ENCODE measurements around the gene SND1. TPM values are rescaled to one million over a fixed set of nuclear protein-coding genes. Genes with fewer than 3 reads are reported as not detected.

SND1 gene
- total and polyA plus RNA-seq, 4 donors = 59.4 to 214 (median 84.1) TPM

DNA sequence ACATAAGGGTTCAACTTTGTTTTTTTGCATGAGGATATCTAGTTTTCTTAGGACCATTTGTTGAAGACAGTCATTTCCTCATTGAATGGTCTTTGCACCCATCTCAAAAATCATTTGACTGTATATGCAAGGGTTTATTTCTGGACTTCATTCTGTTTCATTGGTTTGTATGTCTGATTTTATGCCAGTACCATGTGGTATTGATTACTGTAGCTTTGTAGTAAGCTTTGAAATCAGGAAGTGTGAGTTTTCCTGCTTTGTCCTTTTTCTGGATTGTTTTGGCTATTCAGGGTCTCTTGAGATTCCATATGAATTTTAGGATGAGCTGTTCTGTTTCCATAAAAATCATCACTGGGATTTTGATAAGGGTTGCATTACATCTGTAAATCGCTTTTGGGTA is 63.9 kb downstream of the SND1 start:
- peaks cover 4 to 35% (median 23%) of the 10 kb centered on the region in 4 donors for H3K36me3 ChIP-seq (ENCODE audit: control insufficient read depth in 4 of 4, insufficient read depth in 3 of 4, low read depth in 1 of 4, low read length in 3 of 4)
- WGBS = 100% methylated on average over 1 of the region's 1 CpG
- no peaks in the 10 kb centered on the region for H3K4me1 ChIP-seq (ENCODE audit: control insufficient read depth in 4 of 4, insufficient read depth in 4 of 4, low read length in 3 of 4)
- no peak overlapping the region for H3K9ac ChIP-seq (ENCODE audit: low read depth in 1 of 2, low read length in 2 of 2)
- H3K9me3 ChIP-seq (ENCODE audit: control insufficient read depth in 4 of 4, low read length in 3 of 4) = peaks cover 0 to 4% (median 2%) of the 10 kb centered on the region in 4 donors
- no peak for DNase-seq (ENCODE audit: low spot score)
- H3K27ac ChIP-seq (ENCODE audit: low read depth in 1 of 2, low read length in 2 of 2) = no peak overlapping the region
- H3K27me3 ChIP-seq (ENCODE audit: control insufficient read depth in 4 of 4, insufficient read depth in 4 of 4, low read length in 3 of 4) = no peaks in the 10 kb centered on the region
- TF ChIP-seq, protein P1, sequence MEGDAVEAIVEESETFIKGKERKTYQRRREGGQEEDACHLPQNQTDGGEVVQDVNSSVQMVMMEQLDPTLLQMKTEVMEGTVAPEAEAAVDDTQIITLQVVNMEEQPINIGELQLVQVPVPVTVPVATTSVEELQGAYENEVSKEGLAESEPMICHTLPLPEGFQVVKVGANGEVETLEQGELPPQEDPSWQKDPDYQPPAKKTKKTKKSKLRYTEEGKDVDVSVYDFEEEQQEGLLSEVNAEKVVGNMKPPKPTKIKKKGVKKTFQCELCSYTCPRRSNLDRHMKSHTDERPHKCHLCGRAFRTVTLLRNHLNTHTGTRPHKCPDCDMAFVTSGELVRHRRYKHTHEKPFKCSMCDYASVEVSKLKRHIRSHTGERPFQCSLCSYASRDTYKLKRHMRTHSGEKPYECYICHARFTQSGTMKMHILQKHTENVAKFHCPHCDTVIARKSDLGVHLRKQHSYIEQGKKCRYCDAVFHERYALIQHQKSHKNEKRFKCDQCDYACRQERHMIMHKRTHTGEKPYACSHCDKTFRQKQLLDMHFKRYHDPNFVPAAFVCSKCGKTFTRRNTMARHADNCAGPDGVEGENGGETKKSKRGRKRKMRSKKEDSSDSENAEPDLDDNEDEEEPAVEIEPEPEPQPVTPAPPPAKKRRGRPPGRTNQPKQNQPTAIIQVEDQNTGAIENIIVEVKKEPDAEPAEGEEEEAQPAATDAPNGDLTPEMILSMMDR (IDR thresholded peaks at IDR 0.05; ENCODE audit: low read depth, low read length, missing input control) = no peak
- TF ChIP-seq TAF1 (conservative IDR thresholded peaks at IDR 0.05) = no peak
- H3K4me3 ChIP-seq (ENCODE audit: low read depth in 1 of 3, low read length in 3 of 3) = no peak overlapping the region

DNA sequence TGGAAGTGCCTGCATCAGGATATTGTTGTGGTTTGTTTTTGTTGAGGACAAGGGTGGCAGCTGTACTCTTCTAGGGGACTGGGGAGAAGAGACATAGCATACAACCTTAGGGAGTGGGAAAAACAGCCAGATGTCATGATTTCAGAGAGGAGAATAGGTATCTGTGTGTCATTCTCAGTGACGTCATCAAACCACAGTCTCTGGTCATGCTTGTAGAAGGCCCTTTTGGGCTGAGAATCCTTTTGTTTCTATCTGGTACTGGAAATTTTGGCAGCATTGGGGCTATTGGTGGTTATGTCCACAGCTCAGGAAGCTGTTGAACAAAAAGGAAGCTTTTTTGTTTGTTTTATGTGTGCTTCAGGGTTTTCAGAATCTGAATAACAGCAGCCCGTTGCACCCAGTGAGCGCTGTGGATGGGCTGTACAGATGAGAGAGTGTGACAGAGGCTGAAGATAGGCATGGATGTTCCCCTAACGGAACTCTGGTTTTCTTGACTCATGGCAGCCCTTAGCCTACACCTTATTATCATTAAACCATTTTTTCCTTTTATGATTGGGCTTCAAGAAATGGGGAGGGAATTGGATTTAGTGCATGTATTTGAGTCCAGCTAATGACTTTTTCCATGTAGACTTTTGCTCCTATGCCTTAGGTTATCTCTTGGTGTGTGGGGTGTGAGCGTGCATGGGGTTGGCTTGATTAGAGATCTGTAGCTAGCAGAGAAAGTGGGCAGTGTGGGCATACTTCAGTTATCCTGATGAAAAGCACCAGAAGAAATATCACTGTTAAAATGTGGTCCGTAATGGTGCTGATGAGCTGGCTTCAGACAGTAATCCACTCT is 65.7 kb downstream of the SND1 start:
- no peak for DNase-seq (ENCODE audit: low spot score)
- H3K27ac ChIP-seq (ENCODE audit: low read depth in 1 of 2, low read length in 2 of 2) = no peak overlapping the region
- H3K36me3 ChIP-seq (ENCODE audit: control insufficient read depth in 4 of 4, insufficient read depth in 3 of 4, low read depth in 1 of 4, low read length in 3 of 4) = peaks cover 7 to 47% (median 33%) of the 10 kb centered on the region in 4 donors
- H3K9ac ChIP-seq (ENCODE audit: low read depth in 1 of 2, low read length in 2 of 2) = no peak overlapping the region
- no peak overlapping the region for H3K4me3 ChIP-seq (ENCODE audit: low read depth in 1 of 3, low read length in 3 of 3)
- H3K27me3 ChIP-seq (ENCODE audit: control insufficient read depth in 4 of 4, insufficient read depth in 4 of 4, low read length in 3 of 4) = no peaks in the 10 kb centered on the region
- no peaks in the 10 kb centered on the region for H3K4me1 ChIP-seq (ENCODE audit: control insufficient read depth in 4 of 4, insufficient read depth in 4 of 4, low read length in 3 of 4)
- WGBS = 97% methylated on average over 6 of the region's 6 CpGs
- no peaks in the 10 kb centered on the region for H3K9me3 ChIP-seq (ENCODE audit: control insufficient read depth in 4 of 4, low read length in 3 of 4)
- TF ChIP-seq TAF1 (conservative IDR thresholded peaks at IDR 0.05) = no peak
- no peak for TF ChIP-seq JUND (IDR thresholded peaks at IDR 0.05)

DNA sequence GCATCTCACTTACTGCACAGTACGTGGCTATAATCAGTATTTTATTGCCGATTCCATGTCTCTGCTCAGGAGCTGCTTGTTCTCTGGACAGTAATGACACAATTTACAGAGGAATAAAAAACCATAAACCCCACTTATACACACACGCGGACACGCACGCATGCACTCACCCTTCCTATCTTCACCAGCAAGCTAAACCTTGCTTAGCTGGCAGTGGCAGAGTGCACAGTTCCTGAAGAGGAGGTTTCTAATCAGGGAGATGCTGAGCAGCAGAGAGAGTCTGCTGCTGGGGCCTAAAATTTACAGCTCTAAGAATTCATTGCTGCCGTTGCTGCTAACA is 66.3 kb downstream of the SND1 start:
- Histone ChIP-seq H3K4me1 (ENCODE audit: control insufficient read depth in 4 of 4, insufficient read depth in 4 of 4, low read length in 3 of 4) (no peaks in the 10 kb centered on the region), H3K4me3 (ENCODE audit: low read depth in 1 of 3, low read length in 3 of 3) (no peak overlapping the region), H3K27me3 (ENCODE audit: control insufficient read depth in 4 of 4, insufficient read depth in 4 of 4, low read length in 3 of 4) (no peaks in the 10 kb centered on the region), H3K36me3 (ENCODE audit: control insufficient read depth in 4 of 4, insufficient read depth in 3 of 4, low read depth in 1 of 4, low read length in 3 of 4) (peaks cover 7 to 48% (median 34%) of the 10 kb centered on the region in 4 donors), H3K9ac (ENCODE audit: low read depth in 1 of 2, low read length in 2 of 2) (no peak overlapping the region), H3K9me3 (ENCODE audit: control insufficient read depth in 4 of 4, low read length in 3 of 4) (no peaks in the 10 kb centered on the region), H3K27ac (ENCODE audit: low read depth in 1 of 2, low read length in 2 of 2) (no peak overlapping the region)
- 97% methylated on average over 7 of the region's 7 CpGs for WGBS
- DNase-seq (ENCODE audit: low spot score) = no peak
- no peak for TF ChIP-seq JUND (IDR thresholded peaks at IDR 0.05)
- no peak for TF ChIP-seq YY1 (IDR thresholded peaks at IDR 0.05)
- TF ChIP-seq SP1 (IDR thresholded peaks at IDR 0.05) = no peak
- TF ChIP-seq HNF4A (conservative IDR thresholded peaks at IDR 0.05) = no peak
- TF ChIP-seq, protein P2, sequence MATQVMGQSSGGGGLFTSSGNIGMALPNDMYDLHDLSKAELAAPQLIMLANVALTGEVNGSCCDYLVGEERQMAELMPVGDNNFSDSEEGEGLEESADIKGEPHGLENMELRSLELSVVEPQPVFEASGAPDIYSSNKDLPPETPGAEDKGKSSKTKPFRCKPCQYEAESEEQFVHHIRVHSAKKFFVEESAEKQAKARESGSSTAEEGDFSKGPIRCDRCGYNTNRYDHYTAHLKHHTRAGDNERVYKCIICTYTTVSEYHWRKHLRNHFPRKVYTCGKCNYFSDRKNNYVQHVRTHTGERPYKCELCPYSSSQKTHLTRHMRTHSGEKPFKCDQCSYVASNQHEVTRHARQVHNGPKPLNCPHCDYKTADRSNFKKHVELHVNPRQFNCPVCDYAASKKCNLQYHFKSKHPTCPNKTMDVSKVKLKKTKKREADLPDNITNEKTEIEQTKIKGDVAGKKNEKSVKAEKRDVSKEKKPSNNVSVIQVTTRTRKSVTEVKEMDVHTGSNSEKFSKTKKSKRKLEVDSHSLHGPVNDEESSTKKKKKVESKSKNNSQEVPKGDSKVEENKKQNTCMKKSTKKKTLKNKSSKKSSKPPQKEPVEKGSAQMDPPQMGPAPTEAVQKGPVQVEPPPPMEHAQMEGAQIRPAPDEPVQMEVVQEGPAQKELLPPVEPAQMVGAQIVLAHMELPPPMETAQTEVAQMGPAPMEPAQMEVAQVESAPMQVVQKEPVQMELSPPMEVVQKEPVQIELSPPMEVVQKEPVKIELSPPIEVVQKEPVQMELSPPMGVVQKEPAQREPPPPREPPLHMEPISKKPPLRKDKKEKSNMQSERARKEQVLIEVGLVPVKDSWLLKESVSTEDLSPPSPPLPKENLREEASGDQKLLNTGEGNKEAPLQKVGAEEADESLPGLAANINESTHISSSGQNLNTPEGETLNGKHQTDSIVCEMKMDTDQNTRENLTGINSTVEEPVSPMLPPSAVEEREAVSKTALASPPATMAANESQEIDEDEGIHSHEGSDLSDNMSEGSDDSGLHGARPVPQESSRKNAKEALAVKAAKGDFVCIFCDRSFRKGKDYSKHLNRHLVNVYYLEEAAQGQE (IDR thresholded peaks at IDR 0.05) = no peak
- TF ChIP-seq, protein P3, sequence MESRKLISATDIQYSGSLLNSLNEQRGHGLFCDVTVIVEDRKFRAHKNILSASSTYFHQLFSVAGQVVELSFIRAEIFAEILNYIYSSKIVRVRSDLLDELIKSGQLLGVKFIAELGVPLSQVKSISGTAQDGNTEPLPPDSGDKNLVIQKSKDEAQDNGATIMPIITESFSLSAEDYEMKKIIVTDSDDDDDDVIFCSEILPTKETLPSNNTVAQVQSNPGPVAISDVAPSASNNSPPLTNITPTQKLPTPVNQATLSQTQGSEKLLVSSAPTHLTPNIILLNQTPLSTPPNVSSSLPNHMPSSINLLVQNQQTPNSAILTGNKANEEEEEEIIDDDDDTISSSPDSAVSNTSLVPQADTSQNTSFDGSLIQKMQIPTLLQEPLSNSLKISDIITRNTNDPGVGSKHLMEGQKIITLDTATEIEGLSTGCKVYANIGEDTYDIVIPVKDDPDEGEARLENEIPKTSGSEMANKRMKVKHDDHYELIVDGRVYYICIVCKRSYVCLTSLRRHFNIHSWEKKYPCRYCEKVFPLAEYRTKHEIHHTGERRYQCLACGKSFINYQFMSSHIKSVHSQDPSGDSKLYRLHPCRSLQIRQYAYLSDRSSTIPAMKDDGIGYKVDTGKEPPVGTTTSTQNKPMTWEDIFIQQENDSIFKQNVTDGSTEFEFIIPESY (IDR thresholded peaks at IDR 0.05) = no peak
- TF ChIP-seq, protein P4, sequence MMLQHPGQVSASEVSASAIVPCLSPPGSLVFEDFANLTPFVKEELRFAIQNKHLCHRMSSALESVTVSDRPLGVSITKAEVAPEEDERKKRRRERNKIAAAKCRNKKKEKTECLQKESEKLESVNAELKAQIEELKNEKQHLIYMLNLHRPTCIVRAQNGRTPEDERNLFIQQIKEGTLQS (IDR thresholded peaks at IDR 0.05) = no peak
- no peak for TF ChIP-seq EGR1 (IDR thresholded peaks at IDR 0.05; ENCODE audit: low read depth in 2 of 2)
- TF ChIP-seq FOXA1 (IDR thresholded peaks at IDR 0.05) = no peak
- no peak for TF ChIP-seq HNF4G (IDR thresholded peaks at IDR 0.05)
- no peak for TF ChIP-seq RXRA (IDR thresholded peaks at IDR 0.05)
- TF ChIP-seq, protein P1 (IDR thresholded peaks at IDR 0.05; ENCODE audit: low read depth, low read length, missing input control) = no peak
- TF ChIP-seq GABPA (IDR thresholded peaks at IDR 0.05 in 1 of 2, conservative IDR thresholded peaks at IDR 0.05 in 1 of 2) = no peak
- no peak for TF ChIP-seq TAF1 (conservative IDR thresholded peaks at IDR 0.05)
- TF ChIP-seq, protein P5, sequence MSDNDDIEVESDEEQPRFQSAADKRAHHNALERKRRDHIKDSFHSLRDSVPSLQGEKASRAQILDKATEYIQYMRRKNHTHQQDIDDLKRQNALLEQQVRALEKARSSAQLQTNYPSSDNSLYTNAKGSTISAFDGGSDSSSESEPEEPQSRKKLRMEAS (IDR thresholded peaks at IDR 0.05) = no peak
- no peak for TF ChIP-seq RAD21 (IDR thresholded peaks at IDR 0.05)
- TF ChIP-seq FOXA2 (IDR thresholded peaks at IDR 0.05) = no peak

Data from liver (tissue), 9 donors.